Endothelial cell of hepatic sinusoid (primary cell): ENCODE measurements around the gene DTNBP1.

ENCODE experiments used
- in situ Hi-C: cut with HindIII; loops from 2 replicates; pipeline ENCODE4 v1.10.0; 2017; ENCODE audit warnings: low sequenced_read_pairs

Gene DTNBP1

GRCh38 chr6:15562977-15563376, 99.9 kb downstream of the DTNBP1 start:
- in situ Hi-C loops, result no loop called here

DNA sequence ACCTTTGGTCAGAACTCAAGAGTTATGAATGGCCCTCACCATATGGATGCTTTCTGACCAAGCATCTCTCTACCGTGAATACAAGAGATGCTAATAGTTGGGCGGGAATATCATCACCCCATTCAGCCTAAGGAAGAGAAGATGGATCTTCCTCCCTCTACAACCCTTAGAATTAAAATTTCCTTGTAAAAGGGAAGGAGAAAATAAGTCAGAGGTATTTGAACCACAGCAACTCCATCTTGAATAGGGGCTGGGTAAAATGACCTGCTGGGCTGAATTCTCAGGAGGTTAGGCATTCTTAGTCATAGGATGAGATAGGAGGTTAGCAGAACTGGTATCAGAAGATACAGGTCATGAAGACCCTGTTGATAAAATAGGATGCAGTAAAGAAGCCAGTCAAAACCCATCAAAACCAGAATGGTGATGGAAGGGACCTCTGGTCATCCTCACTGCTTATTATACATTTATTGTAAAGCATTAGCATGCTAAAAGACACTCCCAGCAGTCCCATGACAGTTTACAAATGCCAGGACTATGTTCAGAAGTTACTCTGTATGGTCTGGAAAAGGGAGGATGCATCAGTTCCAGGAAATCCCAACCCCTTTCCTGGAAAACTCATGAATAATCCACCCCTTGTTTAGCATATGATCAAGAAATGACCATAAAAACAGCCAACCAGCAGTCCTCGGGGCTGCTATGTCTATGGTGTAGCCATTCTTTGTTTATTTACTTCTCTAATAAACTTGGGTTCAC, 101.2 kb downstream of the DTNBP1 start:
- in situ Hi-C loops, result no loop called here

DNA sequence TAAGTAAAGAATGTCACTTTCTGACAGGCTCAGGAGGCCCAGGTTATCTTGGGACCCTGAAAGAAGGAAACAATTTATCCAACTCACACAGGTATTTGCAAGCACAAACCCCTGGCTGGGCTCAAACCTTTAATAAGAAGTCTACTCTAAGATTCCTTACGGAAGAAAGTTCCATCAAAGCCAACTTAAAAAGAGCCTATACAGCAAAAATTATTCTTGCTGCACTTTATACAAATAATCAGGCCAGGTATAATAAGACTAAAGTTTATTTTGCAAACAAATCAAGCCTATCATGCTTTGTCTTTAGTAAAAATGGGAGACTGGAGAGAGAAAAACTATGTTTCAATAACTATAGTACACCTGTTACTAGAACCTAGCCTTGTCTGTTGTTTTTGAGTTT, 102.1 kb downstream of the DTNBP1 start:
- in situ Hi-C loops, result no loop called here

GRCh38 chr6:15557174-15557573, 105.7 kb downstream of the DTNBP1 start:
- in situ Hi-C loops, result no loop called here

DNA sequence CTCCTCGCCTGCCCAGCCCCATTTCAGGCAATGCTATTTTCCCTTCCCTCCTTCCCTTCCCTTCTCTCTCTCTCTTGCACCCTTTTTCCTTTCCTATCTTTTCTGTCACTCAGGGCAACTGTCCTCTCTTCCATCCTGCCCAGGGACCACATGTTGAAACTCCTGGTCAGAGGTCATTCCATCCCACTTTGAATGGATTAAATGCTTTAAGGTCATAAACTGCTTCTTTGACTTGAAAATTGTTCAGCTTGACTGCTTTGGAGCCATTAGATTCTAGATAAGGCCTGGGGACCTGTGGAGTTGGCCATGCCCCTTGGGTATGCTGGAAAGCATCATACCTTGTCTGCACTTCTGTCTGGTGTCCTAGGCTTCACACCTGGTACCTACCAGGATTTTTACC, 106.1 kb downstream of the DTNBP1 start:
- in situ Hi-C loops, result no loop called here

- in situ Hi-C loops, result no loop called here
These were observed 107.5 kb downstream of the DTNBP1 start for GRCh38 chr6:15555101-15556038.

GRCh38 chr6:15554728-15555100, 108.1 kb downstream of the DTNBP1 start:
- in situ Hi-C loops, result no loop called here

GRCh38 chr6:15553736-15554294, 109.0 kb downstream of the DTNBP1 start:
- in situ Hi-C loops, result no loop called here

DNA sequence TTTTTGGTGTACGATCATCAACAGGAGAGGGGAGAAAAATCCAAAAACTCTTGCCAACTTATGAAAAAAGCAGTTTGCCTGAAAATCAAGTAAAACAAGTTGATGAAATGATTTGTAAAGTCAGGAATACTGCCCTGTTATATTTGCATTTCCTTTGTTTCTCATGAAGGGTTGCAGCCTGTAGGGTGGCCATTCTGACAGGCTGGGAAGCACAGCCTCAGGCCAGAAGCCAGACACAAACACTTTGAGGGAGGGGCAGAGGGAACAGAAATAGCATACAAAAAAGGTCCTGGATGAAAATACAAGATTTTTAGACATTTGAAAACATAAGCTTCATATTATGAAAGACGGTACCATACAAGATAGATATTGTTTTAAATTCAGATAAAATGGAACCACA, 109.8 kb downstream of the DTNBP1 start:
- in situ Hi-C loops, result no loop called here

DNA sequence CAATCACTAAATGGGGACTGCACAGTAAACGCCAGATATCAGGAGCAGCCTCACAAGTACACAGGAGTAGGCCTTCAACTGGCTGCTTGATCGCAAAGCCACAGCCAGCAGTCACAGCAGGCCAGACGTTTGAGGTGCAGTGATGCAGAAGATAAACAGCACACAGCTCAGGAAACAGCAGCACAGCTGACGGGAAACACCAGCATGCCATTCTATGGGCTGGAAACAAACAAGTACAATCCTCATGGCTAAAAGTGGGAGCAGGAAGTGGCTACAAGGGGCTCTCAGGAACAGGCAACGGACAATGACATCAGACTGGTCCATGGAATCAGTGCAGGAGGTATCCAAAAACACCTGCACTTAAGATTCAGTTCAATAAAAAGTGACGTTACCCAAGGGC, 111.0 kb downstream of the DTNBP1 start:
- in situ Hi-C loops, result no loop called here

DNA sequence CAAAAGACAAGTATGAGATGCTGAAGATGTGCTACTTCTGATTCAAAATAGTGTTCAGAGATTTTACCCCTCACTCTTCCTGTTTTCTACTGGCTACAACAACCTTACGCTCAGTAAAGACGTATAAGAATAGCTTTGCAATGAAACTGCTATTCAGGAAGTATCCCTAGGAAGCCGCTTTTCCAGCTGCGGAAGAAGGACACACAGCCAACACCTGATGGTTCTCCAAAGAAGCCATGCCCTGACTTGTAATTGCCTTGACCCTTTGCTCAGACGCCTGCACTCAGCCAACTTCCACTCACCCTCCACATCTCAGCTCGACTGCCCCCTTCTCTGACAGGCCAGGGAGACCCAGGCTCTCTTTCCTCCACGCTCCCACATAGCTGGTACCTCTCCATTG, 111.6 kb downstream of the DTNBP1 start:
- in situ Hi-C loops, result no loop called here

- in situ Hi-C loops, result no loop called here
These were observed 112.2 kb downstream of the DTNBP1 start for GRCh38 chr6:15550546-15551123.

DNA sequence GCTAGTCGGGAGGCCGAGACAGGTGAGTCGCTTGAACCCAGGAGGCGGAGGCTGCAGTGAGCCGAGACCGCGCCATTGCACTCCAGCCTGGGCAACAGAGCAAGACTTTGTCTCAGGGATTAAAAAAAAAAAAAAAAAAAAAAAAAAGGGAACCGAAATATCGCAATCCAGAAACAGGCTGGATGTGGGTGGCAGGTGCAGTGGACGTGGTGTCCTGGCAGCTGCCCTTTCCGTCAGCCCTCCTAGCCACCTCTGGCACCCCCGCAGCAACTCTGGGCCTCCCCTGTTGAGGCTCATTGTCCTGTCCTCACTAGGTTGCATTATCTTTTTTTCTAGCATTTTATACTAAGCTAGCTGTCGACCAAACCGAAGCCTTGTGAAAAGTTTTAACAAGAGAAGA, 113.5 kb downstream of the DTNBP1 start:
- in situ Hi-C loops, result no loop called here

- in situ Hi-C loops, result no loop called here
These were observed 115.4 kb downstream of the DTNBP1 start for GRCh38 chr6:15547400-15547799.

- in situ Hi-C loops, result no loop called here
These were observed 116.2 kb downstream of the DTNBP1 start for GRCh38 chr6:15546591-15546990.

DNA sequence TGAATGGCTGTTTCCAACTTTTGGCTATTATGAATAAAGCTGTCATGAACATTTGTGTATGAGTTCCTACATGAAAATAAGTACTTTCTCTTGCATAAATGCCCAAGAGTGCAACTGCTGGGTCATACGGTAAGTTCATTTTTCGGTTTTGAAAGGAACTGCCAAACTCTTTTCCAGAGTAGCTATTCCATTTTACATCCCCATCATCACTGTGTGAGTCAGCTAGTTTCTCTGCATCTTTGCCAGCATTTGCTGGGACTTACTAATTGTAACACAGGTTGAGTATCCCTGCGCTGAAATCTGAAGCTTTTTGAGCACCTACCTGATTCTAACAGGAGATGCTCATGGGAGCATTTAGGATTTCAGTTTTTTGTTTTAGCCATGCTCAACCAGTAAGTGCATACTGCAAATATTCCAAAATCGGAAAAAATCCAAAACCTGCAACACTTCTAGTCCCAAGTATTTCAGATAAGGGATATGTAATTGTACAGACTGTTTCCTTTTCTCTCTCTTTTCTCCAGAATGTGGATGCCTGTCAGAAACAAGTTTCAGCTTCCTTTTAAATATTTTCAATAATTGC, 118.4 kb downstream of the DTNBP1 start:
- in situ Hi-C loops, result loop anchor here (5.0 kb wide), 1 partner anchor 48 kb away; no protein-coding TSS in a partner anchor

DNA sequence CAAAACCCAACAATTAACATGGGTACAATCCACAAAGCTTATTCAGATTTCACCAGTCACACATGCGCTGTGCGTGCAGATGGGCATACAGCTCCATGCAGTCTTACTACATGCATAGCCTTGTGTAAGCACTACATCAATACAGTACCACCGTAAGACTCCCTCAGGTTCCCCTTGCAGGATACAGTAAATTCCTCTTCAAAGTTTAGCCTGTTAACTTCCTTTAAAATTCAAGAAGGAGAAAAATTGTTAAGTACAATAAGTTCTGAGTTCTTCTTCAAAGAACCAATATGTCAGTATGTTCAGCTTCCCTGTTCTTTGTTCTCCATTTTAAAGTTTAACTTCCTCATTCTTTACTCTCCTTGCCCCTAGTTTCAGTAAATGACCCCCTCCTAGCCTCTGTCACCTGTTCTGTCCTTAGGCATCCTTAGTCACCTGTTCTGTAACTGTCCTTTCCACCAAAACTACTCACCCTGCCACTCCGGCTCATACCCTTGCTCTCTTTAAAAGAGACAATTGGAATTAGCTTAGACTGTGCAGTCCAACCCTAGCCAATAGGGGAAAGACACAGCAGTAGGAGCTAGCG, 119.4 kb downstream of the DTNBP1 start:
- in situ Hi-C loops, result loop anchor here (5.0 kb wide), 1 partner anchor 49 kb away; no protein-coding TSS in a partner anchor

GRCh38 chr6:15539722-15540270, 123.0 kb downstream of the DTNBP1 start:
- in situ Hi-C loops, result loop anchor here (5.0 kb wide), 1 partner anchor 53 kb away; no protein-coding TSS in a partner anchor

DNA sequence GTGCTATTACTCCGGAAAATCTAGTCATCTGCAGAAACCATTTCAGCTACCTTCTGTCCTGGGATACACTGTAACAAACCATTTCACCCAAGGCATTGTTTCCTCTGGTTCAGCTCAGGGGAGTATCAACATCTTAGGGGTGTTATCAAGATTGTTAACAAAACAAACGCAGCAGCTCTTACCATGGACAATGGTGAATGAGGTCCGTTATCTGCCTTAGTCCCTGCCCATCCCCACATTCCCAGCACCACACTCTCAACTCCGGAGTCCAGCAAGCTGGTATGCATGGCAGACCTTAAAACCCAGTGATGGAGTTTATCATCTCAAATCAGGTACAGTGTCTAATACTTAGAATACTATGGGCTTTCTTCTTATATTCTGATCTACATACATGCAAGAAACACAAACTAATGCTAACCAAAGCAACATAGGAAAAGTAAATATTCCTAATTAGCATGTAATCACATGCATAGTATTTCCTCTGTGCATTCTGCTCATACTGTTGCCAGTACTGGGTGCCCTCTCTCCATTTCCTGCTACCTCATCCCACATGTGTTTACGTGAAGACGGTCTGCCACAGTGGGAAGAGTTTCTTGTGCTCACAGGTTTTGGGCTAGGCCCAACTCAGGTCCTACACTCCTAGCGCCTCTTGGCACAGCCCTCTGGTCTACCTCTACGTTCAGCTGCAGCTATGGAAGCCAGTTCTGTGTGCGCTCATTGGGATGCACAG, 123.9 kb downstream of the DTNBP1 start:
- in situ Hi-C loops, result no loop called here
